ENCODE measurements around the gene DRAP1.

Gene DRAP1

DNA sequence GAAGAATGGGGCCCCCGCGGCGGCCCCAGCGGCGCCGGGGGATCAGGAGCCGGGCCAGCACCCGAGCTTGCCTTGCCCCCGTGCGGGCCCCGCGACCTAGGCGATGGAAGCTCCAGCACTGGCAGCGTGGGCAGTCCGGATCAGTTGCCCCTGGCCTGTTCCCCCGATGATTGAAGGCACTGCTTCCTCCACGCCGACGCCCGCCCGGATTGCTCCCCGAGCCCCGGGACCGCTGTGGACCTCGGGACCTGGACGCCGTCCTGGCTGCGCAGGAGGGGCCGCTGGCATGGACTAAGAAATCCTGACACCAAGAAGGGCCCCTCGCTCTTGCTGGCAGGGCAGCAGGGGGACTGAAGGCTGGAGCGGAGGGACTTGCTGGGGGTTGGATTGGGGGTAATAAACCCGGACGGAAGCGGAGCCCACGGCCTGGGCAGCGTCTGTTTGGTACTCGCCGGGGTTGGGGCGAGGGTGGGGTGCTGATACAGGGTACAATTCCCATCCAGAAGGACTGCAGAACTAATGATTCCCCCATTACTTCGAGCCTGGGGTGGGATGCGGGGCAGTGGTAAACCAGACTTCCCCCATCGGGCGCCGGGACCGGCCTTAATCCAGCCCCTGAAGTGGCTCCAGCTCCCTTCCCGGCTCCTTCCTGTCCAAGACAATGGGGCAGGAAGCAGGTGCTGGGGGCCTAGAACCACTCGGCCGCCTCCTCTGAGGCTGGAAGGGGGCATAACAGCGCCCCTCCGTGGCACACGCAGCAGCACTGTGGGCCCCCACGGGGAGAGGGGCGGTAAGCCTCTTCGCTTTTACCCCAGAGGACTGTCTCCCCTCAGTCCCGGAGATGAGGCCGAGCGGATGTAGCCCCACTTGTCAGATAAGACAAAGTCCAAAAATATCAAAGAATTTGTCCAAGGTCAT, 27.7 kb upstream of the DRAP1 start:
- TF ChIP-seq NFIC (IDR thresholded peaks at IDR 0.05) (no peak), FOXM1 (IDR thresholded peaks at IDR 0.05; ENCODE audit: borderline replicate concordance, low read depth) (no peak)

DNA sequence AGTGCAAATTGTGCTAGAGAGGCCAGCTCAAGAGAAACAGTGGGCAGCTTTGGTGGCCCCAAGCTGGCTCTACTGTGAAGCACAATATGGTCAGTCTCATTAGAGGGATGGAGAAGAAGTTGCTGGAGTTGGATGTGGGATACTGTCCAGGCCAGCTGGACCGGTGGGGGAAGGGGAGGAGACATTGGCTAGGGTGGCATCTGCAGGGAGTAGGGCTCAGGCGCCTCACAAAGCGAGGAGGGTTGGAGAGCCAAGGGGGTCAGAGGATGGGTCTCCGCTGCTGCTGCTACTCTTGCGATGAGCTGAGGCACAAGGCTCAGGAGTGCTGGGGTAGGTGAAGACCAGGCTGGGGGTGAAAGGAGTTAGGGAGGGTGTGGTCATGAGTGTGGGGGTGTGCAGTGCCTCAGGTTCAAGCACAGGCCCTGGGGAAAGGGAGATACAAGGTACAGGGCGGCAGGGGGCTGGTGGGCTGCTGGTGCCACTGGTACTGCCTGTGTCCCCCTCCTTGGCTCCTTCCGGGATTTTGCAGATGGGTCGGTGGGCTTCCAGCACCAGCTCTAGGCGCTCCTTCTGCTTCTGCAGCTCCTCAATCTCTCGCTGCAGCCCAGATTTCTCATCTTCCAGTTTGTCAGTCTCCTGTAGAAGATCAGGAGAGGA, 26.4 kb upstream of the DRAP1 start:
- TF ChIP-seq RAD21 (IDR thresholded peaks at IDR 0.05; ENCODE audit: low read depth) = no peak
- no peak for TF ChIP-seq TCF12 (IDR thresholded peaks at IDR 0.05; ENCODE audit: low read depth)
- TF ChIP-seq, protein P1, sequence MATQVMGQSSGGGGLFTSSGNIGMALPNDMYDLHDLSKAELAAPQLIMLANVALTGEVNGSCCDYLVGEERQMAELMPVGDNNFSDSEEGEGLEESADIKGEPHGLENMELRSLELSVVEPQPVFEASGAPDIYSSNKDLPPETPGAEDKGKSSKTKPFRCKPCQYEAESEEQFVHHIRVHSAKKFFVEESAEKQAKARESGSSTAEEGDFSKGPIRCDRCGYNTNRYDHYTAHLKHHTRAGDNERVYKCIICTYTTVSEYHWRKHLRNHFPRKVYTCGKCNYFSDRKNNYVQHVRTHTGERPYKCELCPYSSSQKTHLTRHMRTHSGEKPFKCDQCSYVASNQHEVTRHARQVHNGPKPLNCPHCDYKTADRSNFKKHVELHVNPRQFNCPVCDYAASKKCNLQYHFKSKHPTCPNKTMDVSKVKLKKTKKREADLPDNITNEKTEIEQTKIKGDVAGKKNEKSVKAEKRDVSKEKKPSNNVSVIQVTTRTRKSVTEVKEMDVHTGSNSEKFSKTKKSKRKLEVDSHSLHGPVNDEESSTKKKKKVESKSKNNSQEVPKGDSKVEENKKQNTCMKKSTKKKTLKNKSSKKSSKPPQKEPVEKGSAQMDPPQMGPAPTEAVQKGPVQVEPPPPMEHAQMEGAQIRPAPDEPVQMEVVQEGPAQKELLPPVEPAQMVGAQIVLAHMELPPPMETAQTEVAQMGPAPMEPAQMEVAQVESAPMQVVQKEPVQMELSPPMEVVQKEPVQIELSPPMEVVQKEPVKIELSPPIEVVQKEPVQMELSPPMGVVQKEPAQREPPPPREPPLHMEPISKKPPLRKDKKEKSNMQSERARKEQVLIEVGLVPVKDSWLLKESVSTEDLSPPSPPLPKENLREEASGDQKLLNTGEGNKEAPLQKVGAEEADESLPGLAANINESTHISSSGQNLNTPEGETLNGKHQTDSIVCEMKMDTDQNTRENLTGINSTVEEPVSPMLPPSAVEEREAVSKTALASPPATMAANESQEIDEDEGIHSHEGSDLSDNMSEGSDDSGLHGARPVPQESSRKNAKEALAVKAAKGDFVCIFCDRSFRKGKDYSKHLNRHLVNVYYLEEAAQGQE (IDR thresholded peaks at IDR 0.05; ENCODE audit: low read depth) = no peak

DNA sequence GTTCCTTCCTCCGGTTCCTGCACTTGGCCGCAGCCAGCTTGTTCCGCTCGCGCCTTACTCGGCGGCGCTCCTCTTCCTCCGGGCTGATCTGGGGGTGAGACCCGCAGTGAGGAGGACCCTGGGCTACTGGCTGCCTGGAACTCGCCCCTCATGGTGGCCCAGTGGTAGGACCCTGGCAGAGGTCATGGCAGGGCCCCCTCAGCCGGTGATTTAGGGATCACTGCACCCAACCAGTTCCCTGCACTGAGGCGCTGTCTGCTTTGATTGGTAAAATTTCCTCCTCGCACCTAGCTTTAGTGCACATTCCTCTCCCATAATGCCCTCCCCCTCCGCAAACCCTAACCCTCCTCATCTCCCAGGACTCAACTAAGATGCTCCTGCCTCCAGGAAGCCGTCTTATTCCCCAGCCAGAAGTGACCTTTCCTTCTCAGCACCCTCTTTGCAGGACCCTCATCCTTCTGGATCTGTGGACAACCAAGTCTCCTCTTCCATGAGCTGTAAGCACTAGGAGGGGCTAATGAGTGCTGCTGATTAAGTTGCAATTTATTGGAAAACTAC, 25.1 kb upstream of the DRAP1 start:
- TF ChIP-seq CEBPB (IDR thresholded peaks at IDR 0.05) (no peak), CREB1 (IDR thresholded peaks at IDR 0.05; ENCODE audit: low read depth) (no peak), YY1 (IDR thresholded peaks at IDR 0.05; ENCODE audit: low read depth) (no peak), NFIC (IDR thresholded peaks at IDR 0.05) (no peak), FOXM1 (IDR thresholded peaks at IDR 0.05; ENCODE audit: borderline replicate concordance, low read depth) (no peak), EGR1 (IDR thresholded peaks at IDR 0.05) (no peak), ZBTB7A (IDR thresholded peaks at IDR 0.05; ENCODE audit: low read depth) (no peak), TEAD4 (IDR thresholded peaks at IDR 0.05) (no peak), RAD21 (IDR thresholded peaks at IDR 0.05; ENCODE audit: low read depth) (no peak), EP300 (IDR thresholded peaks at IDR 0.05; ENCODE audit: borderline replicate concordance) (no peak), TCF12 (IDR thresholded peaks at IDR 0.05; ENCODE audit: low read depth) (no peak), TAF1 (IDR thresholded peaks at IDR 0.05; ENCODE audit: low read depth) (no peak)
- TF ChIP-seq, protein P1 (IDR thresholded peaks at IDR 0.05; ENCODE audit: low read depth) = no peak
- TF ChIP-seq, protein P2, sequence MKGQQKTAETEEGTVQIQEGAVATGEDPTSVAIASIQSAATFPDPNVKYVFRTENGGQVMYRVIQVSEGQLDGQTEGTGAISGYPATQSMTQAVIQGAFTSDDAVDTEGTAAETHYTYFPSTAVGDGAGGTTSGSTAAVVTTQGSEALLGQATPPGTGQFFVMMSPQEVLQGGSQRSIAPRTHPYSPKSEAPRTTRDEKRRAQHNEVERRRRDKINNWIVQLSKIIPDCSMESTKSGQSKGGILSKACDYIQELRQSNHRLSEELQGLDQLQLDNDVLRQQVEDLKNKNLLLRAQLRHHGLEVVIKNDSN (IDR thresholded peaks at IDR 0.05) = no peak
- TF ChIP-seq, protein P3, sequence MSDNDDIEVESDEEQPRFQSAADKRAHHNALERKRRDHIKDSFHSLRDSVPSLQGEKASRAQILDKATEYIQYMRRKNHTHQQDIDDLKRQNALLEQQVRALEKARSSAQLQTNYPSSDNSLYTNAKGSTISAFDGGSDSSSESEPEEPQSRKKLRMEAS (IDR thresholded peaks at IDR 0.05) = no peak

DNA sequence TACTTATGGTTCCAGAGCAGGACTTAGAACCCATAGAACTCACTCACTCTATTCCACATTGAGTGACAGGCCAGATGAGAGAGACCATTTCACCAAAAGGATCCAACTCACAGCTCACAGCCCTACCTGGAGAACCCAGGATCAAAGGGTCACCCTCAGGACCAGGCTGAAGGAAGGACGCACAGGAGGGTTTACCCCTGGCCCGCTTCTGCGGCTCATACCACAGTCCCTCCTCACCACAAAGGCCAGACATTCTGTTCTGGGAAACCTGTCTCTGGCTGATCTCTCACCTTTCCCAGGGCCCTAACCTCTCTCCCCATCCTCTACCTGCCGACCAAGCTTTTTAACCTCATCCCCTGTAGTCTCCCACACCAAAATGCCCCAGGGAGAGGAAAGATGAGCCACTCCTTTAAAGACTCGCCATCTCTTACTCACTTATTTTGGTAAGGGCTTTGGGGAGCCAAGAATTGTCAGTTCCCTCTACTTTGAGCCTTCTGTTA, 23.7 kb upstream of the DRAP1 start:
- TF ChIP-seq TEAD4 (IDR thresholded peaks at IDR 0.05) = no peak

DNA sequence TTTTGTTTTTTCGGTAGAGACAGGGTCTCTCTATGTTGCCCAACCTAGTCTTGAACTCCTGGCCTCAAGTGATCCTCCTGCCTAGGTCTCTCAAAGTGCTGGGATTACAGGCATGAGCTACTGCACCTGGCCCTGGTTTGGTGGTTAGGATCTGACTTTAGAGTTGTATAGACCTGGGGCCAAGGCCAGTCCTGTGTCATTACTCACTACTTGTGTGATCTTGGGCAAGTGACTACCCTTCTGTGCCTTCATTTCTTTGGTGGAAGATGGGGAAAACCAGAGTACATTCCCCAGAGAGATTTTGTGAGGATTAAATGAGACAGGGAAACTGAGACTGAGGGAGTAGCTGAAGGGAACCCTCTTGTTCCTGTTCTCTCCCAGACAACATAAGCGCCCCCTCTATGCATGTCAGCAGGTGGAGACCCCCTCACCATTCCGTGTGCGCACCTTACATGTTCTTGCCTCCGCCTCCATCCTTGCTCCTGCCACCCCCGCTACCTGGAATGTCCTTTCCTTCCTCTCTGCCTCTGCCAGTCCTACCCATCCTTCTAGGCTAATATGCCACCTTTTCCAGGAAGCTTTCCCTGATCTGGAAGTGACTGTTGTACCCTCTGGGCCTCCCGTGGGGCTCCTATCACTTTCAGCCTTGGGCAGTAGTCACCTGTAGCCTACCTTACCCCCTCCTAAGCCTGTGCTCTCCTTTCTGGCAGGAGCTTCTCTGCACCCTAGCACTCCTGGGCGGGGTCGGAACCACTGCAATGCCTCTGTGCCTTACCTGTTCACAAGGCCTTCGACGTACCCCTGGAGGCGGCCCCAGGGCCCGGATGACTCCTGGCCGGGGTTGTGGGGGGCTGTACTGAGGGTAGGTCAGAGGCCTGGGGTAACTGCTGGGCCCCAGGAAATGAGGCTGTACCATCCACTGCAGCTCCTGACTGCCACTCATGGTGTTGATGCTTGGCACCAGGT, 22.9 kb upstream of the DRAP1 start:
- TF ChIP-seq, protein P3 (IDR thresholded peaks at IDR 0.05) = no peak

DNA sequence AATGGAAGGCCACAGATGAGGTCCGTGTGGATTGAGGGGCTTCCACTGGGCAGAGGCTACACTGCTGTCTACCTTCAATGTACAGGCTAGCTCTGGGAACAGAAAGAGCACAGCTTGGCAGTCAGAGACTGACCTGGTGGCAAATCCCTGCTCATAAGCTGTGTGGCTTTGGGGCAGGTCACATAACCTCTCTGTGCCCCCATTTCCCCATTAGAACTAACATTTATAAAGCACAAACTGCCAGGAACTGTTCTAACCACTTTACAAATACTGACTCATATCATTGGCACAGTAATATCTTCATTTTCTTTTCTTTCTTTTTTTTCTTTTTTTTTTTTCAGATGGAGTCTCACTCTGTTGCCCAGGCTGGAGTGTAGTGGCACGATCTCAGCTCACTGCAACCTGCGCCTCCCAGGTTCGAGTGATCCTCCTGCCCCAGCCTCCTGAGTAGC, 22.2 kb upstream of the DRAP1 start:
- TF ChIP-seq EGR1 (IDR thresholded peaks at IDR 0.05) (no peak), NFIC (IDR thresholded peaks at IDR 0.05) (no peak), TCF12 (IDR thresholded peaks at IDR 0.05; ENCODE audit: low read depth) (no peak), CEBPB (IDR thresholded peaks at IDR 0.05) (no peak), YY1 (IDR thresholded peaks at IDR 0.05; ENCODE audit: low read depth) (no peak), EP300 (IDR thresholded peaks at IDR 0.05; ENCODE audit: borderline replicate concordance) (no peak), CREB1 (IDR thresholded peaks at IDR 0.05; ENCODE audit: low read depth) (no peak), RAD21 (IDR thresholded peaks at IDR 0.05; ENCODE audit: low read depth) (no peak), FOXM1 (IDR thresholded peaks at IDR 0.05; ENCODE audit: borderline replicate concordance, low read depth) (no peak), TAF1 (IDR thresholded peaks at IDR 0.05; ENCODE audit: low read depth) (no peak), TEAD4 (IDR thresholded peaks at IDR 0.05) (no peak), ZBTB7A (IDR thresholded peaks at IDR 0.05; ENCODE audit: low read depth) (no peak)
- TF ChIP-seq, protein P2 (IDR thresholded peaks at IDR 0.05) = no peak
- TF ChIP-seq, protein P1 (IDR thresholded peaks at IDR 0.05; ENCODE audit: low read depth) = no peak
- TF ChIP-seq, protein P3 (IDR thresholded peaks at IDR 0.05) = no peak
